NCI-H1417 (cell line): Measurements from ENCODE around the gene AHSG.
"Not testable (repeated sequence)": the region's sequence is repeated elsewhere in the genome, so short reads cannot be mapped to it uniquely, and the experiment has no call there.

Experiments used
- DNase-seq, 3 experiments: peaks; one replicate each; lab custom pipeline; 2025; lab: John Stamatoyannopoulos, UW

Gene AHSG

GRCh38 chr3:186618318-186618938 lies 5.6 kb downstream of the AHSG start:
- peak in 1 of 3 experiments; percentile 64 for DNase-seq

- DNase-seq: no peak
Measured at GRCh38 chr3:186619787-186620212, 6.9 kb downstream of the AHSG start.

GRCh38 chr3:186620213-186621092 lies 7.6 kb downstream of the AHSG start:
- no peak for DNase-seq

- no peak for DNase-seq
Measured at GRCh38 chr3:186621894-186622650, 9.2 kb downstream of the AHSG start.

GRCh38 chr3:186622651-186623310 lies 9.9 kb downstream of the AHSG start:
- DNase-seq: no peak

GRCh38 chr3:186624598-186624997 lies 11.7 kb downstream of the AHSG start:
- no peak for DNase-seq

GRCh38 chr3:186625600-186626042 lies 12.8 kb downstream of the AHSG start:
- no peak for DNase-seq

GRCh38 chr3:186626254-186626847 lies 13.5 kb downstream of the AHSG start:
- no peak for DNase-seq

GRCh38 chr3:186627852-186628414 lies 15.1 kb downstream of the AHSG start:
- DNase-seq: no peak

- no peak for DNase-seq
Measured at GRCh38 chr3:186628756-186629155, 15.9 kb downstream of the AHSG start.

- no peak for DNase-seq
Measured at GRCh38 chr3:186630950-186631641, 18.2 kb downstream of the AHSG start.

- DNase-seq: no peak
Measured at GRCh38 chr3:186633481-186633880, 20.6 kb downstream of the AHSG start.

- not testable (repeated sequence) for DNase-seq
Measured at GRCh38 chr3:186634207-186634606, 21.3 kb downstream of the AHSG start.

- DNase-seq: no peak
Measured at GRCh38 chr3:186635532-186635931, 22.7 kb downstream of the AHSG start.

- peak in 1 of 3 experiments; percentile 30 for DNase-seq
Measured at GRCh38 chr3:186636536-186636935, 23.7 kb downstream of the AHSG start.

GRCh38 chr3:186637686-186638085 lies 24.8 kb downstream of the AHSG start:
- no peak for DNase-seq

GRCh38 chr3:186638259-186638658 lies 25.4 kb downstream of the AHSG start:
- no peak for DNase-seq

GRCh38 chr3:186639778-186640472 lies 27.1 kb downstream of the AHSG start, which contains the start of gene FETUB:
Gene FETUB, plus strand, starts transcription at chr3:186640399. Its CDS starts 62 bp downstream, at chr3:186640461.
- DNase-seq: no peak

- DNase-seq: no peak
Measured at GRCh38 chr3:186640473-186640818, 27.6 kb downstream of the AHSG start.

GRCh38 chr3:186640929-186641328 lies 28.1 kb downstream of the AHSG start:
- peak in 1 of 3 experiments; percentile 46 for DNase-seq
